ENCODE measurements around the gene LMLN.
A peak's percentile ranks its signal among the peaks of the same experiment; 100 is the strongest.
"Not testable (repeated sequence)": the region's sequence is repeated elsewhere in the genome, so short reads cannot be mapped to it uniquely, and the experiment has no call there.

Gene LMLN

DNA sequence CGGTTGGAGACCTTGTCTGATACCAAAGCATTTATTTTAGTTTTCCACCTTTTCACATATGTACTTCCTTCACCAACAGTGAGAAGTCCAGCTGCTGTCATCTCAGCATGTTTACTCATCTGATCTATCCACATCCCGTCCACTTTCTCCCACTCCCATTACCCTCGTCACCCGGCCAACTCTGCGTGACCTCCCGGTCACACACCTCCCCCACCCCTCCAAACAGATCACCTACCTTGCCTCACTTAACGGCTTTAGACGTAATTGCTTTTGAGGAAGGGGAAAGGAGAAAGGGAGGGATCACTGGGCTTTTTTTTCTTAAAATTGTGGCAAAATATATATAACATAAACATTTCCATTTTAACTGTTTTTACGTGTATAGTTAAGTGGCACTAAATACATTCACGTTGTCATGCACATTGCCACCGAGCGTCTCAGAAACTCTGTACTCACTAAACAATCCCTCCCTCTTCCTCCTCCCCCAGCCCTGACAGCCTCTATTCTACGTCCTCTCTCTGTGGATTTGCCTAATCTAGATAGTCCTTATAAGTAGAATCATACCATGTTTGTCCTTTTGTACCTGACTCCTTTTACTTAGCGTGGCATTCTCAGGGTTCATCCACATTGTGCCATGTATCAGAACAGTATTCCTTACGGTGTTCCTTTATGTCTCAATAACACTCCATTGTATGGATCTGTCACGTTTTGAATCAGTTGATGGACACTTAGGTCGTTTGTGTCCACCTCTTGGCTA is 67.2 kb downstream of the LMLN start:
- DNase-seq, result no peak

DNA sequence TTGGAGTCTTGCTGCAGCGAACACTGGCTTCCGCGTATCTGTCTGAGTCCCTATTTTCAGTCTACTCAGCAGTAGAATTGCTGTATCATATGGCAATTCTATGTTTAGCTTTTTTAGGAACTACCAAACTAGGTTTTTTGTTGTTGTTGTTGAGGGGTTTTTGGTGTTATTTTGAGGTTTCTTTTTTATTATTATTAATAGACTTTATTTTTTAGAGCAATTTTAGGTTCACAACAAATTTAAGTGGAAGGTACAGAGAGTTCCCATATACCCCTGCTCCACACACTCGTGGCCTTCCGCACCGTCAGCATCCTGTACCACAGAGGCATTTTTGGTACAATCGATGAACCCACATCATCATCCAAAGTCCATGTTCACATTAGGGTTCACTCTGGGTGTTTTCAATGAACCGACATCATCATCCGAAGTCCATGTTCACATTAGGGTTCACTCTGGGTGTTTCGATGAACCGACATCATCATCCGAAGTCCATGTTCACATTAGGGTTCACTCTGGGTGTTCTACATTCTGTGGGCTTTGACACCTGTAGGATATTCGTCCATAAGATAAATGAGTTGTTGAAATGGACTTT is 67.9 kb downstream of the LMLN start:
- DNase-seq, result no peak

DNA sequence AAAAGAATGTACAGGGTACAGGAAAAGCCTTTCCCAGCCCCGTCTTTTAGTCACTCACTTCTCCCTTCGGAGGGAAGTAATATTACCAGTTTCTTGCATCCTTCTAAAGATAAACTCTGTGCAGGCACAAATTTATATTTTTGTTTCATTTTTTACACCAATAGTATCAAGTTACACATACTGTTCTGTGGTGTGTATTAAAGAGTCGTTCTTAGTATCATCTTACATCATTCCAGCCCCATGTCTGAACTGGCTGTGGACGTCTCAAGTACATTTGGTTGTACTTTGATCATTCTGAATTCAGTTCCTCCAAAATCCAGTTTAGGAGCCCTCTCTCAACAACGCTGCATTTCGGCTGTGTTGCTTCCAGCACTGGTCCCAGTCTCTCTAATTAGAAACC is 68.7 kb downstream of the LMLN start:
- DNase-seq, result no peak

DNA sequence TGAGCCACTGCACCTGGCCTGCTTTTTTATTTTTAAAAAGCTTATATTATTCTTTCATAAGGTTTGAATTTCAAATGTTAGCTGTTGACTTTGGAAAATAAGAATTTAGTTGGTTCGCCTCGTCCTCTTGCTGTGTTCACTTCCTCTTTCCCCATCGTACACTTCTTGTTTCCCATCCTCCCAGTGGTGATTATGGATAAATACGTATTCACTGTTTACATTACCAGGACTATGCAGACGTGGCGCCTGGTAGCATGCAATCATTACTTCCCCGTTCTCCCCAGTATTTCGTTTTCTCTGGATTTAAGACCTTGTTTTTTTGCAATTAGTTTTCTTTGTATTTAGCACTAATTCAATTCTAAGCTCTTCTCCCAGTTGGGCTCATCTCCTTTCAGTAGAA is 70.1 kb downstream of the LMLN start:
- DNase-seq, result no peak

DNA sequence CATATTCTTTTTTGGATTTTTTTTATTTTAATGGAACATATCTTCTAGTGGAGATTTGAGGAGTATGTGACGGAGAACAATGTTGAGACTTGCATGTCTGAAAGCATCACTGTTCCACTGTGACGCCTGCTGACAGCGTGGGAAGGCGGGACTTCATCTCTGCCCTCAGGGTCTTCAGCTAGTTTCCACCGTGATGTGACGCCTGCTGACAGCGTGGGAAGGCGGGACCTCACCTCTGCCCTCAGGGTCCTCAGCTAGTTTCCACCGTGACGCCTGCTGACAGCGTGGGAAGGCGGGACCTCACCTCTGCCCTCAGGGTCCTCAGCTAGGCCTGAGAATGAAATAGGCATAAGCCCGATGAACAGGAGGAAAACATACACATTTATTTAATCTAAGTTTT is 70.7 kb downstream of the LMLN start:
- no peak for DNase-seq

DNA sequence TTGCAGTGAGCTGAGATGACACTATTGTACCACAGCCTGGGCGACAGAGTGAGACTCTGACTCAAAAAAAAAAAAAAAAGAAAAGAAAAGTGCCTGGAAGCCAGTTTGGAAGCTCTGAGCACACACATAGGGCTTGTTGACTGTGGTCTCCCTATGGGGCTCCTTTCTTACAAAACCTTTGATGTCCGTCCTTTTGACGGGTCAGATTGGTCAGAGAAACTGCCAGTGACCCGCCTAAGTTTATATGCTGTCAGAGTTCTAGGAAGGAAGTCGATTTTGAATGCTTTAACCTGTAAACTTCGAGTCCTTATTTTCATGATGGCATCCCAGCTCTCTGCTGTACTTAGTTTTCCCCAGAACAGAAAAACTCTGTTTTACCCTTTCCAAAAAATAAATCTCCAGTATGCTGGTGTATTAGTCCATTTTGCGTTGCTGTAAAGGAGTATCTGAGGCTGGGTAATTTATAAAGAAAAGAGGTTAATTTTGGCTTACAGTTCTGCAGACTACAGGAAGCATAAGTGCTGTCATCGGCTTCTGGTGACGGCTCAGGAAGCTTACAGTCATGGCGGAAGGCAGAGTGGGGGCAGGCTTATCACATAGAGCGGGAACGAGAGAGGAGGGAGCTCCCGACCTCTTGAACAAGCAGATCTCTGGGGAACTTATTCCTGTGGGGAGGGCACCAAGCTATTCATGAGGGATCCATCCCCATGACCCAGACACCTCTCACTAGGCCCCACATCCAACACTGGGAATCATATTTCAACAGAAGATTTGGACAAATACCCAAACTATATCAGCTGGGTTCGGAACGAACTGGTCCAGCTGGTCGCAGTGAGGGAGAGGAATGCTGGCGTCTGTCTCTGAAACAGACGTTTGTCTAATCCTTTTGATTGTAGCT is 72.3 kb downstream of the LMLN start:
- no peak for DNase-seq

DNA sequence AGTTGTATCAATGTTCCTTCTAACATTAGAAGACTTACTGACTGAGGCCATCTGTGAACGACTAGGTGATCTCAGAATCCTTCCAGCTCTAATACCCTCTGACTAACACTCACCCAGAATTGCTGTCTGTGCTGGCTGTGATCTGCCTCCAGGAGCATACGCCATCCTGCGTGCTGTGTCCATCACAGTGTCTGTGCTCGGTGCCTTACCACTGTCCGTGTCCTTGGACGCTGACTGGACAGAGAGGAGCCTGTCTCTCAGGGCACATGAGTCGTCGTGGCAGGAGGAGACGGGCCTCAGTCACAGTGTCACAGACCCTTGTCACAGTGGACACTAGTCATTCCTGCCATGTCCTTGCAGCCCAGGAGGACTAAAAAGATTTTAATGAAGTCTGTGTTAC is 83.1 kb downstream of the LMLN start:
- no peak for DNase-seq

DNA sequence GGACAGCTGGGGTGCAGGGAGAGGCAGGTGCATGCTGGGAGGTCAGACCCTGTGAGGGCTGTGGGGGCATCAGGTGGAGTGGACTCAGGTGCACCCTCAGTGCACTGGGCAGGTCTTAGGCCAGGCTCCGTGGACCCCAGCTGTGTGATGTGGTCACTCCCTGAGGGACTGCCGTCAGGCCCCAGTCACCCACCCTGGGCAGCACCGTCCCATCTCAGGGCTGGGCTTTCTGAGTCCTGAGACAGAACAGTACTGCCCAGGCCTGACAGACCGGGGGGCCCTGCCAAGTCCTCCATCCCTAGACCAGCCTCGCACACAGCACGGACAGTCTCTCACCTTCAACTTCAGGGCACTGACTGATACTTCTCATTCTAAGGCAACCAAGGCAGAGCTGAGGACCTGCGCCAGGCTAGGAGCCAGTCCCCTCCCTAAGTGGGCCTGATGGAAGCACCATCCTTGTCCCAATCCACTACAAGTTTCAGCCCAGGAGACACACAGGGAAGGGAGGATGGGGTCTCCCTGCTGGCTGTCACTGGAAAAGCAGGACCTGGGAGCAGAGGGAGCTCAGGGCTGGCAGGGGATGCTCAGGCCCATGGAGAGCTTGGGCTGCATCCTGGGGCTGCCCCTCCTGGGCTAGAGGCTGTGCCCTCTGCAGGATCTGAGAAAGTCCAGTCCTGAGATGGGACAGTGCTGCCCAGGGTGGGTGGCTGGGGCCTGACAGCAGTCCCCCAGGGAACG is 86.3 kb downstream of the LMLN start:
- no peak for DNase-seq

DNA sequence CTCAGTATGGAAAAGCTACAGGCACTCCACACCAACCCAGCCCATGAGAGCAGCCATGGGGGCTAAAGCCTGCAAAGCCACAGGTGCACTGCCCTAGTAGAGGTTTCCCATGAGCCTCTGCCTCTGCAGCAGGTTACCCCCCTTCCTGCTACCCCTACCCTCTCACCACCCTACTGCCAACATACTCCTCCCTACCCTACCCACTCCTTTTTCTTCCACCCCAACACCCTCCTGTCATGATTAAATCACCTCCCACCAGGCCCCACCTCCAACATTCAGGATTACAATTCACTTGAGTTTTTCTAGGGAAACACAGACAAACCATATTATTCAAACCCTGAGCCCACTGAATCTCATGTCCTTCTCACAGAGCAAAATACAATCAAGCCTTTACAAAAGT is 88.4 kb downstream of the LMLN start:
- no peak for DNase-seq

DNA sequence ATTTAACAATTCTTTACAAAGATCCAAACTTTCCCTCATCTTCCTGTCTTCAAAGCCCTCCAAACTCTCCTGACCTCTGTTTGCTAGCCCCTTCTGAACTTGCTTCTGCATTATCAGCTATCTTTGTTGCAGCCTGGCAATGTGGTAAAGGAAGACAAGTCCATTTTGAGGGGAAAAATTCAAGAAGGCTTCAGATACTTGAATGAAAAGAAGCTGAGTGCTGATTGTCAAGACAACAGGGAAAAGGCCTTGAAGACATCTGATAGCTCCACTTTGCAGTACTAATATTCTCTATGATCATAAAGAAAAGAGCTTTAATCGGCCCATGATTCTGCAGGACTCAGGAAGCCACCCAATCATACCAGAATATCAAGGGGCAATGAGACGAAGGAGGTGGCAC is 91.8 kb downstream of the LMLN start:
- no peak for DNase-seq

DNA sequence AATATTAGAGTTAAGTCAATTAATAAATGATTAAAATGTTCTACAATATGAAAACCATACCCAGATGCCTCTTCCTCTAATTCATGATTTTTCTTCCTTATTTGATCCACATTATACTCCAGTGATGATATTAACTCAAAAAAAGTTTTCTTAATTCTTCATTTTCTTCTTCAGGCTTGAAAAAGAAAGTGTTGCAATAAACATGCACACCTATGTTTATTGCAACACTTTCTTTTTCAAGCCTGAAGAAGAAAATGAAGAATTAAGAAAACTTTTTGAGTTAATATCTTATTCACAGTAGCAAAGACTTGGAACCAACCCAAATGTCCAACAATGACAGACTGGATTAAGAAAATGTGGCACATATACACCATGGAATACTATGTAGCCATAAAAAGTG is 93.4 kb downstream of the LMLN start:
- DNase-seq, result not testable (repeated sequence)

DNA sequence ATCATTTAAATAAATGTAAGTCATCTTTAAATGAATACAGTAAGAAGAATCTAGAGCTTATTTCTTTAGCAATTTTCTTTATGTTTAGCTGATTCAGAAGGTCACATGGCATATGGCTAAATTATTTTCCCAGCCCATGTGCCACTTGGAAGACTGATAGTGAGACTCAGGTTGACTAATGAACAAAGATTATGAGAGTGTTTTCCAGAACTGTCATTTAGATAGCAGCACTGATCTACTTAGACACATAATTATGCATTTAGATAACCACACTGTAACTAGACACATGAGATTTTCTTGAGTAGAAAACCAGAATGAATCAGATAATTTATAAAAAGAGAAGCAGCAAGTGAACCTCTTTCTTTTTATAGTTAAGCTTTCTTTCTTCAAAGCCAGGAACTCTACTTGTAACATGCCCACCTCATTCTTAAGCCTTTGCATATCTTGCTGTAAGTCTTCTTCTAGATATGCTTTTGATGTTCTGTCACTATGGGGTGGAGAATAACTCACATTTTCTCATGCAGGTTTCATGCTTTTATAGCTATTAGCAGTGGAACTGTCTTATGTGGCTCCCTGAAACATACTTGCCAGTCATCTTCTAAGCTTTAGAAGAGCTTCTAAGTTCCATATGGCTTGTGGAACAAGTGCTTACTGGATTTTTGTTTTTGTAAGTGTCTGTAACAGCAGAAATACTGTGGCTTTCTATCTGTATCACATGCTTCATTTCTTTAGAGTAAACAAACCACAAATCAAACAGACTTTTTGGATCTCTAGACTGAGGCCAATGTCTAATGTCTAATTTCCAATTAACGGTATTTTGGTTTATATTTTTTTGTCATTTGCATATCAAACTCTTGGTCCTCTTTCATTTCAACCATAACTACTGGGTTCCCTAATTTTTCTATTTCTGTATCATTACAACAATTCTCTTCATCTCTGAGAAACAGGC is 101.4 kb downstream of the LMLN start:
- no peak for DNase-seq

DNA sequence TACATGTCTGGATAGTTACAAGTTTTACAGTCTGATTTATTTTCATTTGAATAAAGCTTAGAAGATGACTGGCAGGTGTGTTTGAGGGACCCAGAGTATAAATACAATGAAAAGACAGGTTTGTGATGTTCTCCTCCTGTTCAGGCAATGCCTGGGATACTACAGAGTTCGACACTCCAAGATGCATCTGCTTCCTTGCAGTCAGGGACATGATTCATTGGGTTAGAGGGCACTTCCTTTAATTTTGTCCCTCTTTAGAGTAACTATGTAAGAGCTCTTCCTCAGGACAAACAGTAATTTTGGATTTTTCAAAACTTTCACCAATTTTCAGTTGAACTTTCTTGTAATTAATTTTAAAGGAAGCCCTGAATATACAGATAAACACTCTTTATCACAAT is 102.0 kb downstream of the LMLN start:
- DNase-seq, result no peak

DNA sequence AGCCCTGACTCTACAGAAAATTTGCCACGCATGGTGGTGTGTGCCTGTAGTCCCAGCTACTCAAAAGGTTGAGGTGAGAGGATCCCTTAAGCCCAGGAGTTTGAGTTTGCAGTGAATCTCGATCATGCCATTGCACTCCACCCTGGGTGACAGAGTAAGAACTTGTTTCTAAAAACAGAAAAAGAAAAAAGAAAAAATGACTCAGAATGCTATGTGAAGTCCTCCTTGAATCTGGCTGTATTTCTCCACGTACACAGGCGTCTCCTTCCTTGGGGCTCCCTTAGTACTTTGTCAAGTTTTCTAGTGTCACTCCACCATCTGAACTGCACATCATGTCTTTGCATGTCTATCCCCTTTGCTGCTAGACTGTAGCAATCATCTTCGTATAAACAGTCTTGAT is 104.4 kb downstream of the LMLN start:
- no peak for DNase-seq

DNA sequence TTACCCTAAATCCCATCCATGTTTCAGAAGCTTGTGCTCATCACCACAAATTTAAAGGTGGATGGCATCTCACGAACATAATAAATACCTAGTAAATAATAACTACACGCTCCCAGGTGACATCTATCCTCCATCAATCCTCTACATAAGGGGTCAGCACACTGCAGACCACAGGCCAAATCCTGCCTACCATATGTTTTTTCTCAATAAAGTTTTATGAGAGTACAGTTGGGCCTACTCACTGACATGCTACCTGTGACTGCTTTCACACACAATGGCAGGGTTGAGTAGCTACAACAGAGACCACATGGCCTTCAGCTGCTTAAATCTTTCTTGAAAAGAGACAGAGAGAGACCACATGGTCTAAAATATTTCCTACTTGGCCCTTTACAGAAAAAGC is 105.9 kb downstream of the LMLN start:
- DNase-seq, result no peak

DNA sequence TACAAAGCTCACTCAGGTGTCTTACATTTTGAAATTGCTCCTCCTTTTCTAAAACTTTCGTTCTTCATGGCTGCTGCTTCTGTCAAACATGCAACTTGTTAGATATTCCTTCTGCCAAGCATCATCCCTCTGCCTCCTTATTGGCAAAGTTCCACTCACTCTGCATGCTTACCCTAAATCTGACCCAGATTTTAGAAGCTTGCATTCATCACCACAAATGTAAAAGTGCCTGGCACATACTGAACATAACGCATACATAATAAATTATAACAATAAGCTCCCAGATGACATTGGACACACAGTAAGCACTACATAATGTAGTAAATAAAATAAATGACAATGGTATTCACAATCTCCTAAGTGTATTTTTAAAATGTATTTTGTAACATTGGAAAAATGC is 107.4 kb downstream of the LMLN start:
- no peak for DNase-seq

DNA sequence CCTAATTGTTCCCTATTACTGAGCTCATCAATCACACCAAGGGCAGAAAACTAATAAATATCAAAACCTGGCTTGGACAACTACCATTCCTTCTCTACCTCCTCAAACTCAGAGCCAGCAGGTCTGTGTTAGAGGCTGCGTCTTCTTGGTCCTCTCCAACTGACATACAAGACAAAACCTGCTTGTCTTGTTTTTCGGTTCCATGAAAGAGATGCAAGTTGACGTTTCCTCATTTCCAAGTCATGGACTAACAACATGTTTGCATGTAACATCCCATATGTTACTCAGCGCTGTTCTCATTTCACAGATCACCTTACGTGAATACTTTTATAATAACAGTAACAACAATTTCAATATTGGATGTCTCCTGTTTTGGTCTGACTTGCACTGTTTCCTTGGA is 110.9 kb downstream of the LMLN start:
- DNase-seq, result no peak

DNA sequence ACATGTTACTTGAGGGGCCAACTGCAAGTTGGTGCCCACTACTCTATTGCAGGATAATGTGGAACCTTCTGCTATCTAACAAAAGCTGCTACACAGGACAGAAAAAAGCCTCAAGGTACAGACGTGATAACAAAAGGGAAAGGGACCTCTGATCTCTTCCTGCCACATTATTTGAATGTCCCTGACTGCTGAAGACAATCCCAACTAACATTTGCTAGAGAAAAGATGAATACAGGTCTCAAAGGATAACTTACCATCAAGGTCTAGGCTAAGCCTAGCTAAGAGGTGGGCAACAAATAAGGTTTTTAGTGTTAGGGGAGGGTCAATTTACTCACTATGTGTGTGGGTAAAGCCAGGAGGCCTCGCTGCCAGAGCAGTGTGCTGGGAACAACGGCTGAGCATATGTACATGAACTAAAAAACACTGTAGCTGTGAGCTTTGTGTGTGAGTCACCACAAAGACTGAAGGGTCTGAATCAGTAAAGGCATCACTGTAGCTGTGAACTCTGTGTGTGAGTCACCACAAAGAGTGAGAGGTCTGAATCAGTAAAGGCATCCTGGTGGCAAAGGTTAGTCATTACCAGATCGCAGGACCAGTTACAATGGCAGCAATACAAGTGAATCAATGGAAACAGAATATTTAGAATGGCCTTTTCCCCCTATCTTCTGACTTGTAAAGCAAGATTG is 111.7 kb downstream of the LMLN start:
- DNase-seq, result peak; percentile 73

DNA sequence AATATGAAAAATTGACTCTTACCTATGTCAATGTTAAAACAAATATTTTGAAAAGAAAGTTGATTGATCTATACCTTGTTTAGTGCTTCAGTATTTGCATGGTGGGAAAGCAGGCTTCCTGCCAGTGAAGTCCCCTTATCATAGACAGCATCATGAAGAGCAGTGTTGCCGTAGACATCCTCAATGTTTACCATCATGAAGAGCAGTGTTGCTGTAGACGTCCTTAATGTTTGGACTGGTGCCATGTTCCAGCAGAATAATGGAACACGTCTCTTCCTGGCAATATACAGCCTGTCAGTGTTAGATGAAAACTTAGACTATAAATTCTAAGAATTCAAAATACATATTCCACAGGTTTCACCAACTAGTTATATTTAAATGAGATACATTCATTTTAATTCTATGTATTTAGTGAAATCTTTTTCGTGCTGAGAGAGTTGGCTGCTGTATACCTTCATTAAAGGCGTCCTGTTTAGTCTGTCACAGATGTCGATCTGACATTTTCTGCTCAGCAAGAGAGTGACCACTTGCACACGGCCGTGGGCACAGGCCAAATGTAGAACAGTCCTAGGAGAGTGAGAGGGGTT is 116.8 kb downstream of the LMLN start:
- DNase-seq, result no peak

DNA sequence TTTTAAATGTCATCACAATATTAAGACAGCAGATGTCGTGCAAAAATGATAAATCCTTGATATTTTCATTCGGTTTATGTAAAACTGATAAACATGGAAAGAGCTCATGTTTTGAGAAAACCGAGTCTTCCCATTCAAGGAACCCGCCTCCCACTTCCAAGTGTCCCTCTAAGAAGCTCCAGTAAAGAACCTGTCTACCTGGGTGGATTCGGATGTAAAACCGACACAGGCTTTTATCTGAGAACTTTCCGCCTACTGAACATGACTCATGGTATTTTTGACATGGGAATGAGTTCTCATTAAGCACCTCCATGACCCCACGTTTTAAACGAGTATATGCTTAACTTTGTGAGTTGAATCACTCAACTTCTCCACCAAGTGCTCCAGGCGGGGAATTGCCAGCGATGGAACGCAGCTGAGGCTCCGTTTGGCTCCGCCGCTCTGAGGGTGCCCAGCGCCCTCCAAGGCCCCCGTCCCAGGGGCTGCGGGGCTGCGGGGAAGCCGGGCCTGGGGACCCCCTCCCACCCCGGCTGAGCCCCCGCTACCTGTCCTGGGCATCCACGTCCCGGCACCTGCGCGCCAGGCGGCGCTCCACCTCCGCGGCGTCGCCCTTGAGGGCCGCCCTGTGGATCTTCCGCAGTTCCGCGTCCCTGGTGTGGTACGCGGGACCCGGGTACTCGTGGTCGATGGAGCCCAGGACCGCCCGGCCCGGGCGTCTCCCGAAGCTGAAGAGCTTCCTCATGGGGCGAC is 119.9 kb downstream of the LMLN start:
- peak; percentile 59 for DNase-seq

Measured in stimulated activated CD4-positive, alpha-beta T cell treated with anti-CD3 and anti-CD28 coated beads, Interleukin-4, amount 100 ng/mL, for 24 hours (primary cell).